ENCODE measurements around the gene URGCP. TPM values are rescaled to one million over a fixed set of nuclear protein-coding genes. Genes with fewer than 3 reads are reported as not detected.

URGCP gene
- total RNA-seq, 1 donor from 2014 or later, result 39.1 TPM

GRCh38 chr7:43872406-43873110, 33.8 kb downstream of the URGCP start:
- no peak for DNase-seq (ENCODE audit: low spot score)

GRCh38 chr7:43871064-43871463, 35.3 kb downstream of the URGCP start:
- no peak for DNase-seq (ENCODE audit: low spot score)

GRCh38 chr7:43870316-43870715, 36.1 kb downstream of the URGCP start:
- no peak for DNase-seq (ENCODE audit: low spot score)

GRCh38 chr7:43869867-43870240, 36.5 kb downstream of the URGCP start:
- peak; percentile 55 for DNase-seq (ENCODE audit: low spot score)

GRCh38 chr7:43869006-43869866, 37.2 kb downstream of the URGCP start, which contains the start of gene MRPS24:
MRPS24 (minus strand) TSS chr7:43869517; CDS start chr7:43869495, 22 bp downstream.
- peak; percentile 96 for DNase-seq (ENCODE audit: low spot score)

- DNase-seq (ENCODE audit: low spot score), result no peak
Observed at GRCh38 chr7:43868681-43869005, 37.8 kb downstream of the URGCP start.

GRCh38 chr7:43868181-43868580, 38.2 kb downstream of the URGCP start:
- no peak for DNase-seq (ENCODE audit: low spot score)

- DNase-seq (ENCODE audit: low spot score), result no peak
Observed at GRCh38 chr7:43865277-43865676, 41.1 kb downstream of the URGCP start.

GRCh38 chr7:43864126-43864525, 42.3 kb downstream of the URGCP start:
- no peak for DNase-seq (ENCODE audit: low spot score)

GRCh38 chr7:43856996-43857395, 49.4 kb downstream of the URGCP start:
- DNase-seq (ENCODE audit: low spot score), result no peak

GRCh38 chr7:43856316-43856715, 50.1 kb downstream of the URGCP start:
- DNase-seq (ENCODE audit: low spot score), result no peak

- DNase-seq (ENCODE audit: low spot score), result no peak
Observed at GRCh38 chr7:43855176-43855575, 51.2 kb downstream of the URGCP start.

GRCh38 chr7:43851805-43852204, 54.6 kb downstream of the URGCP start:
- no peak for DNase-seq (ENCODE audit: low spot score)

GRCh38 chr7:43850348-43851116, 55.9 kb downstream of the URGCP start:
- no peak for DNase-seq (ENCODE audit: low spot score)

GRCh38 chr7:43849047-43849446, 57.3 kb downstream of the URGCP start:
- no peak for DNase-seq (ENCODE audit: low spot score)

- DNase-seq (ENCODE audit: low spot score), result no peak
Observed at GRCh38 chr7:43847496-43847895, 58.9 kb downstream of the URGCP start.

GRCh38 chr7:43844662-43845061, 61.7 kb downstream of the URGCP start:
- DNase-seq (ENCODE audit: low spot score), result no peak

- DNase-seq (ENCODE audit: low spot score), result no peak
Observed at GRCh38 chr7:43844257-43844656, 62.1 kb downstream of the URGCP start.

- no peak for DNase-seq (ENCODE audit: low spot score)
Observed at GRCh38 chr7:43843296-43843695, 63.1 kb downstream of the URGCP start.

- no peak for DNase-seq (ENCODE audit: low spot score)
Observed at GRCh38 chr7:43838201-43838658, 68.2 kb downstream of the URGCP start.

GRCh38 chr7:43834463-43835251, 71.7 kb downstream of the URGCP start:
- DNase-seq (ENCODE audit: low spot score), result no peak
